ENCODE measurements around the gene DUS1L.

Gene DUS1L

DNA sequence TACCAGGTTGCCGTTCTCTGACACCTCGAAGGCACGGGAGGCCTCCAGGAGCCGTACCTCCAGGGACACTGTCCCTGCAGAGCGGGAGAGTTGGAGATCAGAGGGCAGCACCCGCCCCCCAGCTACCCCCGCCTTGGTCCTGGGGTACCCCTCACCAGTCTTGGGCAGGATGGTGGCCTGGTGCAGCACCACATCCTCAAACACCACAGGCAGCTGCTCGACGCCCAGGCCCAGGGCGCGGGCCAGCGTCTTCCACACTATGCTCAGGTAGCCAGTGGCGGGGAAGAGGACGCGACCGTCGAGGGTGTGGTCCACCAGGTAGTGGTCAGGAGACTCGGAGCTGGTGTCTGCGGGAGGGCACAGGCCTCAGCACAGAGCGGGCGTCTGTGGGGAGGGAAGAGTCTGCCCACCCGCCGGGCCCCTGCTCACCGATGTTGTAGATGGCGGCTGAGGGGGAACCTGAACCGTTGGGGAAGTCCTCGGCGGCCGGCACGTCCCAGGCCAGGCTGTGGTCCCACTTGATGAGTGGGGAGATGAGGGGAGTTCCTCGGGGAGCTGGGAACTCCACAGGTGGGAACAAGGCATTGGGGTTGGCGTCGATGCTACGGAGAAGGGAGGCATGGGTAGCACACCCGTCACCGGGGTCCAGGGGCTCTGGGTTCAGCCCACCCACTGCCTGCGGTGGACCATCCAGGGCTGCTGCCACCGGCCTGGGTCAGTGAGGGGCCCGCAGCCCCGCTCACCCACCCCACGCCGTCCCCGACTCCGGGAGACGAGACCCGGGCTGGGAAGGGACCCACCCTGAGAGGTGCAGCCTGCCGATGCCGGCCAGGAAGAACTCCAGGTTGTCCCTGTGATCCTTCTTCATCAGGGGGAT lies 22.6 kb upstream of the DUS1L start:
- DNase-seq = no peak

GRCh38 chr17:82086941-82087906 lies 21.6 kb upstream of the DUS1L start:
- DNase-seq = no peak

GRCh38 chr17:82085931-82086764 lies 20.5 kb upstream of the DUS1L start:
- DNase-seq = no peak

GRCh38 chr17:82085031-82085861 lies 19.6 kb upstream of the DUS1L start:
- DNase-seq = no peak

- no peak for DNase-seq
Measured at GRCh38 chr17:82084373-82085030, 18.9 kb upstream of the DUS1L start.

- no peak for DNase-seq
Measured at GRCh38 chr17:82083533-82084359, 18.1 kb upstream of the DUS1L start.

DNA sequence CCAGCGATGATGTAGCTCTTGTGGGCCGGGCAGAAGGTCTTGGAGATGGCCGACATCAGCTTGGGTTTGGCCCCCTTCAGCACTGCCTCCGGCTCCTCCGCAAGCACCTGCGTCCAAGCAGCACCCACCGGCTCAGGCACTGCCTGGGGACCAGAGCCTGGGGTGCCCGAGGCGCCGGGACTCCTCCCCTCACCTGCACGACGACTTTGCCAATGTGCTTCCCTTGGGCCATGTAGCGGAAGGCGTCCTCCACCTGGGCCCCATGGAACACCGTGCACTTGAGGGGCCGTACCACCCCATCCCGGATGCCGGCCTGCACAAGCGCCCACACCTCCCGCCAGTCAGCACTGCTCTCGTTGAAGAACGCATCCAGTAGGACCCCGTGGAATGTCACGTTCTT lies 17.4 kb upstream of the DUS1L start:
- DNase-seq = no peak

DNA sequence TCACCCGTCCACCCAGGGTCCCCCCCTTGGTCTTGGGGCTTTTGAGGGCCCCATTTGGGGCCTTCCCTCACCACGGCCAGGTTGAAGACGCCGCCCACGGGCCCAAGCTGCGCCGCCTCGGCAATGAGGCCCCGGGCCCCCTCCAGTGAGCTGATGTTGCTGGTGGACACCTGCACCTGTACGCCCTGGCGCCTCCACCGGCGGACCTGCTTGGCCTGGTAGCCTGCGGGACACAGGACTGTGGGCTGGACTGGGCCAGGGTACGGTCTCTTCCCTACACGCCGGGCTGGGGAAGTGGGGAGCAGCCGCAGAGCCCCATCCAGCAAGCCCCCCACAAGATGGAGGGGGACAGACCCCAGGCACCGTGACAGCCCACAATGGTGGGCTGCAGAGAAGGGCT lies 16.9 kb upstream of the DUS1L start:
- DNase-seq = no peak

DNA sequence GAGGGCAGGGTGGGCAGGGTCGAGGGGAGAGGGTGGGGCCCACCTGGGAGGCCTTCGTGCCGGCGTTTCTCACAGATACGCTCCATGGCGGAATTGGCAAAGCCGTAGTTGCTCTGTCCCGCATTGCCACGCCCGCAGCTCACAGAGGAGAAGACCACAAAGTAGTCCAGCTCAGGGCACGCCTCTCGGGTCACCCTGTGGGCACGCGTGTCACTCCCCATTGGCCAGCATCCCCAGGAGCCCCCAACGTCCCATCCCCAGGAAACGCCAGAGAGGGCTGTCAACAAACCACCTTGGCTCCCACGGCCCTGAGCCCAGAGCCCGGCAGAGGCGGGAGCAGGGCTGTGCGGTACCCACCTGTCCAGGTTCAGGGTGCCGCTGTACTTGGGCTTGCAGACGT lies 16.4 kb upstream of the DUS1L start:
- DNase-seq = no peak

DNA sequence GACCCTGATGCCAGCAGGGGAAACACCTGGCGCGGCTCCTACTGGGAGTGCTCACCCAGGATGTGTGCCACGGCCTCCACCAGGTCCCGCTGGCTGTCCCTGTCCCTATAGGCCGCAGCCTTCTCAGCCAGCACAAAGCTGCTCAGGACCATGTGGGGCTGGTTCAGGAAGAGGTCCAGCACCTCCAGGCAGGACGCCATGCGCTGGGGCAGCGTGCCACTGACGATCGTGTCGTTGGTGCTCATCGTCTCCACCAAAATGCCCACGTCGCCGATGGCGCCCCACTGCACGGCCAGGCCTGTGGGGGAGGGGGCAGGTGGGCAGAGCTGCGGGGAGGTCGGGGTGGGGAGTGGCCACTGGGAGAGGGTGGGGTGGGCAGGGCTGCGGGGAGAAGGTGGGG lies 15.9 kb upstream of the DUS1L start:
- no peak for DNase-seq

GRCh38 chr17:82080789-82081464 lies 15.3 kb upstream of the DUS1L start:
- DNase-seq = no peak

GRCh38 chr17:82080048-82080788 lies 14.6 kb upstream of the DUS1L start:
- DNase-seq = no peak

GRCh38 chr17:82079001-82079677 lies 13.5 kb upstream of the DUS1L start:
- no peak for DNase-seq

DNA sequence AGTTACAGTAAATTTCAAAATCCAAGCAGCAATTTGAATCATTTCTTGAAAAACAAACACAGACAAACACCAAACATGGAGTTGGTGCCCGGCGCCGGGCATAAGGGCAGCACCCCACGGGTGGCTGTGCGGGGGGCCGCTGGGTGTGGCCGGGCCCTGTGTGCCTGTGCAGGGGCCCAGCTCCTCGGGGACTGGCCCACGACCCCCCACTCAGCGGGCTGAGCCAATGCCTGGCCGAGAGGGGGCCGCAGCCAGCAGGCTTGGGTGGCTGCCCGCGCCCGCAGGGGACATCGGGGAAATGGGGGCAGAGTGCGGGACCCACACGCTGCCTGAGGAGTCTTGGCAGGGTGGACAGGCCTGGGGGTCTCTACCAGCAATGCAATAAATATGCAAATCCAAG lies 12.8 kb upstream of the DUS1L start:
- DNase-seq = no peak

DNA sequence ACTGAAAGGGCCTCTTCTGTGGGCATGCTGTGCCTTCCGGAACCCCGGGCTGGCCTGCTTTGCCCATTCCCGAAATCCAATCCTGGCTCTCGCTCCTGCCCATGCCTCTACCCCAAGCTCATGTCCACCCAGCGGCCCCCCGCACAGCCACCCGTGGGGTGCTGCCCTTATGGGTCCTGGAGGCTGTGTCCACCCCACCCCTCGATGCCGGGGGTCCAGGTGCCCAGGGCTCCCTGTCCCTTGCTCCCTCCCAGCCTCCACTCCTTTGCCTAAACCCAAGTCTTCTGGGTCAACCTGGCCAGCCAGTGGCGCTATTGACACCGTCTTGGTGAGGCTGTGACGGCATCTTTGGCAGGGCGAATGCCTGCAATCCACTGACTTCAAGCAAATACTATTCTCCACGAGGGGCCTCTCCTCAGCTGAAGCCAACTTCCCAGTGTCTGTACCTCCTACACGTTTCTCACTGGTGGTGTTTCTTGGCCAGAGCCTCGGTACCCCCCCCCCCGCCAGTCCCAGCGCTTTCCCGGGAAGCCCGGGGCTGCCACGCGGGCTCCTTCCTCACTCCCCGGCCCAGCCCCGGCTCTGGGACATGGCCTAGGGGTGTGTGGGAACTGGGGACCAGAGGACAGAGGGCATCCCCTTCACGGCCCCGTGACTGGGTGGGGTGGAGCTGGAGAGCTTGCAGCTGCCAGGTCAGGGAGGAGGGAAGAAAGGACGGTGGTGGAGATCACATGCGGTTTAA lies 12.2 kb upstream of the DUS1L start:
- no peak for DNase-seq

DNA sequence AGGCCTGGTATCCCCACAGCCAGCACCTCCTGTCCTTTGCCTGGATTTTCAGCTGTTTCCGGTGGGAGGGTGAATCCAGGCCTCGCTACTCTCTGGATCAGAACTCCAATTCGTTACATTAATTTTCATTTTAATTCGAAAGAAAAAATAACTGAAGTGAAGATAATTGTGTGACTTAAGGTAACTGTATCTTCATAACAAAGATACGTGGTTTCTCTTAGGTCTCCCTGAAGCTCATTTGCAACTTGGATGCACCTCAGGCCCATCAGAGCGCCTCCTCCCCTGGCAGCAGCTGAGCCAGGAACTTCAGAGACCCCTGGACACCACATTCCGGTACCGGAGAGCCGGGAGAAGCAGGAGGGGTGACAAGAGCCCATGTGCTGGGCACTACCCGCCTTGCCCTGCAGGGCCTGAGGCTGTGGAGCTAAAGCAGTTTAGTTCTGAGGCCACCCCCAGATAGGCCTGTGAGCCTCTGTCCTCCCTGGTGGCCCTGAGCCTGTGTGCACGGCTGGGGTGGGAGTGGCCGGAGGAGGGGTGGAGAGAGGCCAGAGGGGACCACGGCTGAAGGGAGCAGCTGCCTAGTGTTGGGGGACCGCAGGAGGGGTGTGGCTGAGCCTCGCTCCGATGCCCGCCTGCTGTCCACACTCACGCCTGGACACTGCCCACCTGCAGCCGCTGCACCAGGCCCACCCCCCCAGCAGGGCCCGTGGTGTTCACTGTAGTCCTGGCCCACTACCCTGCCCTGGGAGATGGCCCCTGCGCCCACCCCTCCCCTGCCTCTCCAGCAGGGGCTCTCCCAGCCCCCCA lies 11.4 kb upstream of the DUS1L start:
- no peak for DNase-seq

All from DMS79 (cell line).